ENCODE measurements around the gene CTLA4.

GRCh38 chr2:203867561-203868200, at the start of gene CTLA4:
- TF ChIP-seq CTCF (IDR thresholded peaks at IDR 0.05) (no peak), POLR2A (IDR thresholded peaks at IDR 0.05) (no peak), POLR2AphosphoS5 (IDR thresholded peaks at IDR 0.05) (no peak)
